Measurements from ENCODE around the gene MALL. TPM values are rescaled to one million over a fixed set of nuclear protein-coding genes. Genes with fewer than 3 reads are reported as not detected.

The MALL gene
- polyA plus RNA-seq (2011; rRNA removed) (77.8 and 104 TPM in 2 replicates), polyA plus RNA-seq (2017; fragmentation: RNase III; extraction: RNeasy Plus Mini Kit Qiagen cat#74134 plus additional on column Dnase treatment) (115 to 123 TPM (median 123 TPM) in 3 replicates), polyA minus RNA-seq (2011; rRNA and poly(A)+ RNA removed) (61.2 and 72.1 TPM in 2 replicates)
- 102 and 121 TPM in 2 replicates for polyA plus RNA-seq (2012; cell fraction: cytosol; rRNA removed)
- 43.3 and 60.5 TPM in 2 replicates for polyA plus RNA-seq (2012; cell fraction: nucleus; rRNA removed)

DNA sequence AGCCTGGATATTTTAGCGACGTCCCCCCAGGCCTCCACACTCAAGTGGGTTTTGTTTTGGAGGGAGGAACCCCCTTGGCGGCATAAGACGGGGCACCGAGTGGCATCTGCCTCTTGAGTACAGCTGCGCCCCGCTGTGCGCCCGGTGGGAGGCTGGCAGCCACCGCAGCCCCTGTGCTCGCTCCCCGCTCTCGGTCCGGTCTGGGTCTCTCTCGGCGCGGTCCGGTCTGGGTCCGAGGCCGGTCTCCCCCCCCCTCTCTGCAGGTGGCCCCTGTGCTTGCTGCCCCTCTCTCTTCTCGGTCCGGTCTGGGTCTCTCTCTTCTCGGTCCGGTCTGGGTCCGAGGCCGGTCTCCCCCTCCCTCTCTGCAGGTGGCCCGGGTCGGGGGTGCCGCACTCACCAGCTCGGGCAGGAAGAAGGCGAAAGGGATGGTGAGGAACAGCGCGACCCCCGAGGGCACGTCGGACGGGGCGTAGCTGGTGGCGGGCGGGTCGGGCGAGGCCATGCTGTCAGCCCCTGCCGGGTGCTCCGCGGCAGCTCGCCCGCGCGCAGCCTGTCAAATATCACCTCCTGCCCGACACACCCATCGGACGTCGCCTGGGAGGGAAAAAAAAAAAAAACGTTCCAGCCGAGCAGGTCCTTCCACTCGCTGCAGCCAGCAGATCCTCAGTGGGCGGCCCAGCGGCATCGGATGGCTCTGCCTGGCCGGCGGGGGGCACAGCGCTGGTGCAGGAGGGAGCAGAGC lies at the start of gene MALL:
MALL (minus strand) TSS at position 532 of the 742 bp plus-strand sequence; CDS start at position 502, 30 bp downstream.
- ChIA-PET CTCF (interaction anchor here (0.7 to 3.9 kb wide), 21 partner anchors 8 to 63 kb away, joined by 3 to 39 read pairs (median 6); no protein-coding TSS in a partner anchor), POLR2A (interaction anchor here (0.7 to 3.6 kb wide), 3 partner anchors 9 to 1005 kb away, joined by 3 to 56 read pairs (median 3); partner anchors contain the start of gene BCL2L11)
- no peak for FAIRE-seq
- Histone ChIP-seq H3K4me1 (peaks cover 17% of the 10 kb centered on the region), H3K4me3 (peak within 1 kb of the TSS; percentile 90), H3K4me2 (peak within 1 kb of the TSS; percentile 94), H3K9me3 (peaks cover 13% of the 10 kb centered on the region; the same call in 2 of the 3 replicates), H3K27ac (peak within 1 kb of the TSS; percentile 96)
- DNase-seq (ENCODE audit: low read depth in 1 of 2, low spot score in 1 of 2), result peak; percentile 65 to 82
- peak; percentile 72 to 76 for ATAC-seq
- under 1% methylated on average over 20 of the region's 62 CpGs for WGBS (ENCODE audit: missing lambda C conversion rate)
- TF ChIP-seq MAZ (IDR thresholded peaks at IDR 0.05; ENCODE audit: borderline replicate concordance, low read depth, low read length), result no peak
- TF ChIP-seq POLR2A (IDR thresholded peaks at IDR 0.05; ENCODE audit: low read length), result peak; percentile 79
- TF ChIP-seq CBX8 (IDR thresholded peaks at IDR 0.05), result no peak
- TF ChIP-seq HOXB5 (CRISPR knock-in tag; IDR thresholded peaks at IDR 0.05), result no peak
- TF ChIP-seq EP300 (IDR thresholded peaks at IDR 0.05), result no peak
- TF ChIP-seq NR3C1 (IDR thresholded peaks at IDR 0.05), result no peak
- no peak for TF ChIP-seq RARB (CRISPR knock-in tag; IDR thresholded peaks at IDR 0.05)
- TF ChIP-seq RAD21 (conservative IDR thresholded peaks at IDR 0.05 in 1 of 2, IDR thresholded peaks at IDR 0.05 in 1 of 2), result no peak
- no peak for TF ChIP-seq HOXA7 (CRISPR knock-in tag; IDR thresholded peaks at IDR 0.05)
- no peak for TF ChIP-seq EHF (CRISPR knock-in tag; IDR thresholded peaks at IDR 0.05)
- no peak for TF ChIP-seq ZSCAN20 (CRISPR knock-in tag; IDR thresholded peaks at IDR 0.05)
- no peak for TF ChIP-seq SMC3 (IDR thresholded peaks at IDR 0.05)
- TF ChIP-seq HEYL (CRISPR knock-in tag; IDR thresholded peaks at IDR 0.05), result no peak
- no peak for TF ChIP-seq MYC (IDR thresholded peaks at IDR 0.05; ENCODE audit: borderline replicate concordance, low read length)
- TF ChIP-seq POLR2AphosphoS2 (conservative IDR thresholded peaks at IDR 0.05; ENCODE audit: low read length), result no peak
- no peak for TF ChIP-seq KDM1A (IDR thresholded peaks at IDR 0.05; ENCODE audit: low read depth)
- TF ChIP-seq, protein P1, sequence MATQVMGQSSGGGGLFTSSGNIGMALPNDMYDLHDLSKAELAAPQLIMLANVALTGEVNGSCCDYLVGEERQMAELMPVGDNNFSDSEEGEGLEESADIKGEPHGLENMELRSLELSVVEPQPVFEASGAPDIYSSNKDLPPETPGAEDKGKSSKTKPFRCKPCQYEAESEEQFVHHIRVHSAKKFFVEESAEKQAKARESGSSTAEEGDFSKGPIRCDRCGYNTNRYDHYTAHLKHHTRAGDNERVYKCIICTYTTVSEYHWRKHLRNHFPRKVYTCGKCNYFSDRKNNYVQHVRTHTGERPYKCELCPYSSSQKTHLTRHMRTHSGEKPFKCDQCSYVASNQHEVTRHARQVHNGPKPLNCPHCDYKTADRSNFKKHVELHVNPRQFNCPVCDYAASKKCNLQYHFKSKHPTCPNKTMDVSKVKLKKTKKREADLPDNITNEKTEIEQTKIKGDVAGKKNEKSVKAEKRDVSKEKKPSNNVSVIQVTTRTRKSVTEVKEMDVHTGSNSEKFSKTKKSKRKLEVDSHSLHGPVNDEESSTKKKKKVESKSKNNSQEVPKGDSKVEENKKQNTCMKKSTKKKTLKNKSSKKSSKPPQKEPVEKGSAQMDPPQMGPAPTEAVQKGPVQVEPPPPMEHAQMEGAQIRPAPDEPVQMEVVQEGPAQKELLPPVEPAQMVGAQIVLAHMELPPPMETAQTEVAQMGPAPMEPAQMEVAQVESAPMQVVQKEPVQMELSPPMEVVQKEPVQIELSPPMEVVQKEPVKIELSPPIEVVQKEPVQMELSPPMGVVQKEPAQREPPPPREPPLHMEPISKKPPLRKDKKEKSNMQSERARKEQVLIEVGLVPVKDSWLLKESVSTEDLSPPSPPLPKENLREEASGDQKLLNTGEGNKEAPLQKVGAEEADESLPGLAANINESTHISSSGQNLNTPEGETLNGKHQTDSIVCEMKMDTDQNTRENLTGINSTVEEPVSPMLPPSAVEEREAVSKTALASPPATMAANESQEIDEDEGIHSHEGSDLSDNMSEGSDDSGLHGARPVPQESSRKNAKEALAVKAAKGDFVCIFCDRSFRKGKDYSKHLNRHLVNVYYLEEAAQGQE (IDR thresholded peaks at IDR 0.05), result no peak
- no peak for TF ChIP-seq PBX3 (IDR thresholded peaks at IDR 0.05)
- TF ChIP-seq JUNB (IDR thresholded peaks at IDR 0.05), result no peak
- TF ChIP-seq, protein P2, sequence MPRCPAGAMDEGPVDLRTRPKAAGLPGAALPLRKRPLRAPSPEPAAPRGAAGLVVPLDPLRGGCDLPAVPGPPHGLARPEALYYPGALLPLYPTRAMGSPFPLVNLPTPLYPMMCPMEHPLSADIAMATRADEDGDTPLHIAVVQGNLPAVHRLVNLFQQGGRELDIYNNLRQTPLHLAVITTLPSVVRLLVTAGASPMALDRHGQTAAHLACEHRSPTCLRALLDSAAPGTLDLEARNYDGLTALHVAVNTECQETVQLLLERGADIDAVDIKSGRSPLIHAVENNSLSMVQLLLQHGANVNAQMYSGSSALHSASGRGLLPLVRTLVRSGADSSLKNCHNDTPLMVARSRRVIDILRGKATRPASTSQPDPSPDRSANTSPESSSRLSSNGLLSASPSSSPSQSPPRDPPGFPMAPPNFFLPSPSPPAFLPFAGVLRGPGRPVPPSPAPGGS (IDR thresholded peaks at IDR 0.05), result peak; percentile 53; the same call in 2 of the 3 replicates
- no peak for TF ChIP-seq MAFK (IDR thresholded peaks at IDR 0.05; ENCODE audit: partially characterized antibody)
- no peak for TF ChIP-seq TFCP2L1 (CRISPR knock-in tag; IDR thresholded peaks at IDR 0.05)
- TF ChIP-seq JUN (IDR thresholded peaks at IDR 0.05), result peak; percentile 16 to 18; a peak in 3 of 5 replicates
- 0 out of 2 replicates have a peak, but pooled peaks have one; percentile 25 for TF ChIP-seq RFX5 (IDR thresholded peaks at IDR 0.05)
- TF ChIP-seq RNF2 (IDR thresholded peaks at IDR 0.05; ENCODE audit: borderline replicate concordance, low read depth), result no peak
- no peak for TF ChIP-seq ZFP36 (IDR thresholded peaks at IDR 0.05; ENCODE audit: borderline replicate concordance, partially characterized antibody)
- TF ChIP-seq RCOR1 (IDR thresholded peaks at IDR 0.05; ENCODE audit: low read depth, low read length), result no peak
- TF ChIP-seq E2F6 (IDR thresholded peaks at IDR 0.05; ENCODE audit: borderline replicate concordance, low read depth), result peak; percentile 91
- no peak for TF ChIP-seq FOXS1 (CRISPR knock-in tag; IDR thresholded peaks at IDR 0.05)
- no peak for TF ChIP-seq FOSB (CRISPR knock-in tag; IDR thresholded peaks at IDR 0.05)
- no peak for TF ChIP-seq CEBPB (IDR thresholded peaks at IDR 0.05)
- TF ChIP-seq ZC3H11A (IDR thresholded peaks at IDR 0.05), result no peak
- TF ChIP-seq GATA3 (IDR thresholded peaks at IDR 0.05; ENCODE audit: borderline replicate concordance), result no peak
- no peak for TF ChIP-seq HDAC2 (IDR thresholded peaks at IDR 0.05)
- TF ChIP-seq FOSL2 (IDR thresholded peaks at IDR 0.05), result no peak
- TF ChIP-seq FOSL2 (CRISPR knock-in tag; IDR thresholded peaks at IDR 0.05), result no peak
- TF ChIP-seq CHD2 (IDR thresholded peaks at IDR 0.05; ENCODE audit: low read length, partially characterized antibody), result no peak

All from A549 (cell line).